RWPE1 (cell line): Measurements from ENCODE around the gene DHX15.

ENCODE experiments used
- CTCF ChIA-PET: fragments of 350-600 bp; sonication (Branson Sonifier 250); formaldehyde crosslinking; extraction: SDS; loops from one replicate; lab custom pipeline; 2021; lab: Yijun Ruan, JAX
- POLR2A ChIA-PET: fragments of 400-600 bp; formaldehyde crosslinking; extraction: SDS; loops from one replicate; lab custom pipeline; 2020; ENCODE audit warnings: antibody characterized with exemption; ENCODE audit not compliant: low non-redundant PET; lab: Yijun Ruan, JAX
- DNase-seq: peaks from one replicate; pipeline ENCODE4 v3.0.0; 2012; ENCODE audit warnings: low spot score
- H3K27ac ChIP-seq: fragments of 450-650 bp; 2 replicates; pipeline ENCODE4 v1.5.1; 2017
- TF ChIP-seq, protein P1 (sequence below): fragments of 450-650 bp; conservative IDR thresholded peaks from 2 replicates; pipeline ENCODE4 v1.5.1; 2017; ENCODE audit warnings: low read depth, mild to moderate bottlenecking

Gene DHX15

DNA sequence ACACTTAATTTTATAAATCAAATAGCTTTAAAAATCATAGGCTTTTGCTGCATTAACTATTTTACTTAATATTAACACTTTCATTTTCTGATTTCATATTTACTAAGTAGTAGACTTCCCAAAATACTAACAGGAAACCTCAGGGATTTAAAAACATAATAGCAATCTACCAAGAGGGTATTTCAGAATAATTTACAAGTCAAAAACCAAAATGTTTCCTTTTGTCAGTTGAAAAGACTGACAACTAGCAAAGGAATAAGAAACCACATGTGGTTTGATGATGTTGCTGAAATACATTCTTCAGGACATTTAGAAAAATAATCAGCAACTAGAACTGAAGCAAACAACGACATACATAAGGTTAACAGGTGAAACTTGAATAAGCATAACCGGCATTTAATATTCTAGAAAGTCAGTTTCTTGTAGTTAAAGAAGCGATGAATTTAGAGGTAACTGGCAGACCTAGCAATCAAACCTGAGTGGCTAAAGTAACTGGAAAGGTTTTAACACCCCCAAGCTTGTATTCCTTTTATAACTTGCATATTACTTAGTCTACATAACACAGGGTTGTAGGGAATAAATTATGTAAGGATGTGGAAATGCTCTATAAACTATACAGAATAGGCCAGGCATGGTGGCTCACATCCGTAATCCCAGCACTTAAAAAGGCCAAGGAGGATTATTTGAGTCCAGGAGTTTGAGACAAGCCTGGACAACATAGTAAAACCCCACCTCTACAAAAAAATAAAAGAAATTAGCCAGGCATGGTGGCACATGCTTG, 40.0 kb downstream of the DHX15 start:
- H3K27ac ChIP-seq: no peak overlapping the region
- TF ChIP-seq, protein P1, sequence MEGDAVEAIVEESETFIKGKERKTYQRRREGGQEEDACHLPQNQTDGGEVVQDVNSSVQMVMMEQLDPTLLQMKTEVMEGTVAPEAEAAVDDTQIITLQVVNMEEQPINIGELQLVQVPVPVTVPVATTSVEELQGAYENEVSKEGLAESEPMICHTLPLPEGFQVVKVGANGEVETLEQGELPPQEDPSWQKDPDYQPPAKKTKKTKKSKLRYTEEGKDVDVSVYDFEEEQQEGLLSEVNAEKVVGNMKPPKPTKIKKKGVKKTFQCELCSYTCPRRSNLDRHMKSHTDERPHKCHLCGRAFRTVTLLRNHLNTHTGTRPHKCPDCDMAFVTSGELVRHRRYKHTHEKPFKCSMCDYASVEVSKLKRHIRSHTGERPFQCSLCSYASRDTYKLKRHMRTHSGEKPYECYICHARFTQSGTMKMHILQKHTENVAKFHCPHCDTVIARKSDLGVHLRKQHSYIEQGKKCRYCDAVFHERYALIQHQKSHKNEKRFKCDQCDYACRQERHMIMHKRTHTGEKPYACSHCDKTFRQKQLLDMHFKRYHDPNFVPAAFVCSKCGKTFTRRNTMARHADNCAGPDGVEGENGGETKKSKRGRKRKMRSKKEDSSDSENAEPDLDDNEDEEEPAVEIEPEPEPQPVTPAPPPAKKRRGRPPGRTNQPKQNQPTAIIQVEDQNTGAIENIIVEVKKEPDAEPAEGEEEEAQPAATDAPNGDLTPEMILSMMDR: no peak
- DNase-seq: no peak
- CTCF ChIA-PET: no interaction called here
- POLR2A ChIA-PET: no interaction called here

DNA sequence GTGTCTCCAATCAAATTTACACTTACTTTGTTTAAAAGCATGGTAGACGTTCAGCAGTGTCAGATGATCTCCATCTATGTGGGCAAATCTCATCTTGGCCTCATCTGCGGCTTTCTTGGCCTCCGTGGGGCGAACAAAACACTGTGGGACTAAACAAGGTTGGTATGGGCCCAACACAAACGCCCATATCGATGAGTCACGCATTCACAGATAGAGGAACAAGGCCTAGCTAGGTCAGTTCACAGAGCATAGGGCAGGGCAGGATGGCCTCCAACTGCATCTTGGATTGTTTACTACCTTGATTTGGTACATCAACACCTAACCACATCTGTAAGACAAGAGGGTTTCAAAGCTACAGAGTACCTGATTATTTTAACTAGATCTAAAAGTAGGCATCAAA, 47.3 kb downstream of the DHX15 start:
- TF ChIP-seq, protein P1: no peak
- CTCF ChIA-PET: no interaction called here
- POLR2A ChIA-PET: no interaction called here
- no peak overlapping the region for H3K27ac ChIP-seq
- DNase-seq: no peak

DNA sequence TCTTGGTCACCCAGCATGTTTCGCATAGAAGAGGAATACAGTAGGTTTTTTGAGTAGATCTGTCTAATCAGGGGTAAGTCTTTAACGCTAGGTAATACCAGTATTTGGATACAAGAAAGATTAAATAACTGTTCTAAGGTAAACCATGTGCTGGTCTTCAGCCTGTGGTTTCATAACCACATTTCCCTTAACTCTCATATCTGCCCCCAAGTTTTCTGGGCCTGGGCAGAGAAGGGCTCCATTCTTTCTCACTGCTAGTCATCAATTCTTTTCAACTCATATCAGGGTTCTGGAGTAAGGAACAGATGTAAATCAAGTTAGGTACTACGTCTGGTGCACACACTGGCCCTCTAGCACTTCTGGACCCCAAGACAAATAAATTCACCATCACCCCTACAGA, 49.0 kb downstream of the DHX15 start:
- CTCF ChIA-PET: no interaction called here
- POLR2A ChIA-PET: no interaction called here
- DNase-seq: no peak

DNA sequence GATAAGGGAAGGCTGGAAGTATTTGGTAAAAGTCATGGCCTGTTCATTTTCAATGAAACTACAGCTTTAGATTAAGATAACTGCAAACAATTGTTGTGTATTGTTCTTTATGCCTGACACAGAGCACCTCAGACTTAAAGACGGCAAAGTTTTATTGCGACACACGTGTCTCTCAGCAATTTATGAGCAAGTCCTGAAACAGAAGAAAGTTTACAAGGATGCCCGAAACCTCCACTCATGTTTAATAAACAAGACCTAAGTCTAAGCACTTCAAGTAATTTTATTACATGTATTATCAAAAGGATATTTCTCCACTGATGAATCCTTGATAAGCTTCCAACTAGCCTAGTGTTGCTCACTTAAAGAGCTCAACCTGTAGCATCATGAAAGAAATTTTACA, 51.0 kb downstream of the DHX15 start:
- ChIA-PET POLR2A (no interaction called here), CTCF (interaction anchor here (0.6 kb wide), 1 partner anchor 627 kb away, joined by 3 read pairs; the partner anchor contains the start of gene SEPSECS)
- TF ChIP-seq, protein P1: no peak
- DNase-seq: no peak
- no peak overlapping the region for H3K27ac ChIP-seq

More for the DNA sequence above, 49.0 kb downstream of the DHX15 start:
- TF ChIP-seq, protein P1: no peak
- H3K27ac ChIP-seq: no peak overlapping the region

DNA sequence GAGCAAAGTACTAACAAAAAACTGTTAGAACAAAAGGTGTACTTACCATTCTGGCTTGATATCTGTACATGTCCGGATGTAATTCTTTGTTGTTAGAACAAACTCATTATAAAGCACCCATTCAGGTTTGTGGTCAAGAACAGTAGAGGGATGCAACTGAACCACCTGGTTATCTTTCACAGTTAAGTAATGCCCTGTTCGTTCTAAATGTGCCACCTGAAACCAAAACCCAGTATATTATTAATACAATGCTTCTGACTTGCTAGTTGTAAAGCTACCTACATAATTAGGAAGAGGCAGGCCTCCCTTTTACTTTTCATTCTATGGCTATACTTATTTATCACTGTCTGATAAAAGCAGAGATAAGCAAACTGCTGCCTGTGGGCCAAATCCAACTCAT, 54.8 kb downstream of the DHX15 start:
- TF ChIP-seq, protein P1: no peak
- no peak for DNase-seq
- POLR2A ChIA-PET: no interaction called here
- CTCF ChIA-PET: interaction anchor here (0.7 kb wide), 1 partner anchor 16 kb away, joined by 5 read pairs; no protein-coding TSS in a partner anchor
- H3K27ac ChIP-seq: no peak overlapping the region

DNA sequence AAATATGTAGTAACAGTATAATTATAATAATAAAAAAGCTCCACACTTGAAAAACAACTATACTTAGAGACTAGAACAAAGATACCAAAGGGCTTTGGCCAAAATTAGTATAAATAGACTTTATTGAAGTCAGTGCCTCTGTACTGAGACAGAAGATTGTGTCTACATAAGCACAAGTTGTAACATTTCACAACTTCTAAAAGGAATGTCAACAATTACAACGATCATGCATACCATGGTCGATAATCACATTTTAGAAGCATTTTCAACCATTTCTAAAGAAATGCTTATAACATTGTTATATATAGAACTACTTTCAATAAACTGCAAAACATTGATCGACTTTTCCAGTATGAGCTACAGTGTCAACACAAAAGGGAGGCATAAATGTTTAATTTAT, 57.0 kb downstream of the DHX15 start:
- ChIA-PET POLR2A (no interaction called here), CTCF (no interaction called here)
- TF ChIP-seq, protein P1: no peak
- no peak for DNase-seq
- H3K27ac ChIP-seq: no peak overlapping the region
